HFFc6 (cell line): ENCODE results near the gene EXOC6B. TPM values are rescaled to one million over a fixed set of nuclear protein-coding genes. Genes with fewer than 3 reads are reported as not detected.

Source experiments
- DNase-seq: peaks from one replicate; pipeline ENCODE4 v3.0.0-alpha.2; 2018
- H3K27ac Mint-ChIP-seq: 2 replicates; pipeline ENCODE4 v1.8.0; 2020; ENCODE audit warnings: mild to moderate bottlenecking, mixed read lengths
- H3K27me3 Mint-ChIP-seq: 2 replicates; pipeline ENCODE4 v1.8.0; 2021; ENCODE audit warnings: mild to moderate bottlenecking, moderate library complexity, mixed read lengths; ENCODE audit not compliant: insufficient read depth
- H3K36me3 Mint-ChIP-seq: 2 replicates; pipeline ENCODE4 v1.8.0; 2021; ENCODE audit warnings: low read depth, mixed read lengths
- H3K4me1 Mint-ChIP-seq: 2 replicates; pipeline ENCODE4 v1.8.0; 2020; ENCODE audit warnings: low read depth, mixed read lengths
- H3K4me3 Mint-ChIP-seq: 2 replicates; pipeline ENCODE4 v1.8.0; 2020; ENCODE audit warnings: mild to moderate bottlenecking, moderate library complexity, mixed read lengths
- H3K9me3 Mint-ChIP-seq: 2 replicates; pipeline ENCODE4 v1.8.0; 2020; ENCODE audit warnings: mild to moderate bottlenecking, mixed read lengths
- CTCF ChIP-seq: fragments of 200-600 bp; sonication (generic); IDR thresholded peaks from 2 replicates; pipeline ENCODE4 v1.5.0; 2021; ENCODE audit warnings: antibody characterized with exemption, mild to moderate bottlenecking
- total RNA-seq, 6 experiments: library from RNA; stranded (reverse); fragmentation: NEBNext Ultra II Directional; extraction: Animal tissue kit (Norgen Biotek cat#: 25700); gene quantifications; 2 replicates in 1 of 6; 3 replicates in 5 of 6; pipeline ENCODE4 v1.2.3, GENCODE V29; 2021

The EXOC6B gene
- total RNA-seq, 6 experiments from 2014 or later: 24.8 to 33.0 (median 27.4) TPM

- no peak for DNase-seq
- Mint-ChIP-seq H3K36me3 (peaks cover 10% of the 10 kb centered on the region), H3K9me3 (peaks cover 25% of the 10 kb centered on the region), H3K4me3 (no peak overlapping the region), H3K27me3 (no peaks in the 10 kb centered on the region), H3K27ac (no peak overlapping the region), H3K4me1 (no peaks in the 10 kb centered on the region)
- TF ChIP-seq CTCF: no peak
Measured at GRCh38 chr2:72399879-72400278, 426.0 kb downstream of the EXOC6B start.

- Mint-ChIP-seq H3K9me3 (peaks cover 21% of the 10 kb centered on the region), H3K4me1 (no peaks in the 10 kb centered on the region; the same call in 1 of the 2 replicates), H3K4me3 (no peak overlapping the region), H3K36me3 (peaks cover 11% of the 10 kb centered on the region; the same call in 1 of the 2 replicates), H3K27ac (no peak overlapping the region), H3K27me3 (no peaks in the 10 kb centered on the region)
- DNase-seq: no peak
- no peak for TF ChIP-seq CTCF
Measured at GRCh38 chr2:72395096-72395495, 430.7 kb downstream of the EXOC6B start.

GRCh38 chr2:72394541-72395070, 431.2 kb downstream of the EXOC6B start:
- Mint-ChIP-seq H3K4me1 (no peaks in the 10 kb centered on the region; the same call in 1 of the 2 replicates), H3K9me3 (peaks cover 16% of the 10 kb centered on the region), H3K4me3 (no peak overlapping the region), H3K27me3 (no peaks in the 10 kb centered on the region), H3K36me3 (peaks cover 8% of the 10 kb centered on the region; the same call in 1 of the 2 replicates), H3K27ac (no peak overlapping the region)
- DNase-seq: no peak
- no peak for TF ChIP-seq CTCF

GRCh38 chr2:72389447-72389846, 436.4 kb downstream of the EXOC6B start:
- no peak overlapping the region for H3K4me3 Mint-ChIP-seq
- H3K27ac Mint-ChIP-seq: no peak overlapping the region
- no peaks in the 10 kb centered on the region for H3K27me3 Mint-ChIP-seq
- peaks cover 20% of the 10 kb centered on the region for H3K36me3 Mint-ChIP-seq
- H3K9me3 Mint-ChIP-seq: peaks cover 36% of the 10 kb centered on the region
- H3K4me1 Mint-ChIP-seq: no peaks in the 10 kb centered on the region; the same call in 1 of the 2 replicates
- TF ChIP-seq CTCF: no peak
- no peak for DNase-seq

- Mint-ChIP-seq H3K36me3 (peaks cover 20% of the 10 kb centered on the region), H3K4me3 (no peak overlapping the region), H3K4me1 (no peaks in the 10 kb centered on the region), H3K27ac (no peak overlapping the region), H3K27me3 (peaks cover 2% of the 10 kb centered on the region; the same call in 1 of the 2 replicates), H3K9me3 (peaks cover 36% of the 10 kb centered on the region)
- no peak for DNase-seq
- no peak for TF ChIP-seq CTCF
Measured at GRCh38 chr2:72388263-72388662, 437.6 kb downstream of the EXOC6B start.

- H3K4me3 Mint-ChIP-seq: no peak overlapping the region
- H3K36me3 Mint-ChIP-seq: peaks cover 12% of the 10 kb centered on the region
- no peaks in the 10 kb centered on the region for H3K4me1 Mint-ChIP-seq
- no peak overlapping the region for H3K27ac Mint-ChIP-seq
- H3K27me3 Mint-ChIP-seq: peaks cover 4% of the 10 kb centered on the region
- no peak for DNase-seq
- H3K9me3 Mint-ChIP-seq: peaks cover 28% of the 10 kb centered on the region
- TF ChIP-seq CTCF: no peak
Measured at GRCh38 chr2:72386288-72386687, 439.5 kb downstream of the EXOC6B start.
